IPS-NIHi11 (cell line): ENCODE results near the gene GABRG1.

ENCODE experiments used
- DNase-seq: peaks from one replicate; pipeline ENCODE4 v3.0.0; 2012; ENCODE audit warnings: mixed read lengths, low spot score

GABRG1 gene

DNA sequence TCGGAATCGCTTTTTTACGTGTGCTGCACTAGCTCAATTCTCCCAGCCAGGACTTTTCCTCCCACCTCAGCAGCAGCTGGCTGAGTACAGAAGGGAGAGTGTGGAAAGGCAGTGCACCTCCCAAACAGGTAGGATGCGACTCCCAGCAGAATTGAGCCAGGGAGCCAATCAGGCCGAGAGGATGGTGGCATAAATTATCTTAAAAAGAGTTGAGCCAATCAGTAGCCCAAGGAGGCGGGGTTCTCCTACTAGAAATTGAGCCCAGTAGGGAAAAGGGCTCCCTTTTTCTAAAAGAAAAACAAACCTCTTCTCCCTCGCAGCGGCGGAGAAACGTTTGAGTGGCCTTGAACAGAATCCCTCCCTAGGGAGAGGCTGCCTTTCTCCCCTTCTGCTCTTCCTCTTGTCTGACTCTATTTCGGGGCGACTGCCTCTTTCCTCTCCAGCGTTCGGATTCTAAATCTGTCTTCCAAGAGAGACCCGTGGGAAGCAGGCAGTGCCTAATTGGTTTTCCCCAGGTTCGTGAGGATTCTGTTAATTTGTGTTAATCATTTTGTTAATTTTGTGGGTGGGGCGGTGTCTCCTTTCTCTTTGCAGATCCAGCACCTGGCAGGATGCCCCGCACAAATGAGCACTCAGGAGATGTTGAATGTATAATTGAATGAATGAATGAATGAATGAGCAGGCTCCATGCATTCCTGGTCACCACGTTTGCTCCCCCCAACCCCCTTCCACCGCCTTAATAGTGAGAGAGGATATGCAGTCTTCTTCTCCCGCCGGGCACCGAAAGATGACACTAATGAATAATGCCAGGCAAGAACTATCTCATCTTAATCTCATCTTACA lies at the start of gene GABRG1:
Gene GABRG1 (minus strand): TSS at position 142 of the 843 bp plus-strand sequence. CDS start 141 bp downstream, at position 1.
- peak; percentile 47 for DNase-seq

DNA sequence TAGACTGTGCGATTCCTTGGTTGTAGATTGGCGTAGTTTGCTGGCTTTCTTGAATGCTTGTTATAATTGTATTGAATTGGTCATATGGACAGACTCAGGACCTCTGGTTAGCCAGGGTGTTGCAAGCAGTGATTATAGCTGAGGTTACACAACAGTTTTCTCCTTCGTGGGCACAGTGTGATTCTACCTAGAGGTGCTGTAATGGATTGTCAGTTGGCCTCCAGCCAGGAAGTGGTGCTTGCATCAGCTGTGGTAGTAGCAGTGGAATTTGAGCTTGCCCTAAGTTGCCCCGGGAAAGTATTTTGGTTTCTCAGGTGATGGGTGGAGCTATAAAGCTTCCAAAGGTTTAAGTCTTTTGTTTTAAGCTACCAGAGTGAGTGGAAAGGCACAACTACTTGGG lies 23.1 kb upstream of the GABRG1 start:
- no peak for DNase-seq

DNA sequence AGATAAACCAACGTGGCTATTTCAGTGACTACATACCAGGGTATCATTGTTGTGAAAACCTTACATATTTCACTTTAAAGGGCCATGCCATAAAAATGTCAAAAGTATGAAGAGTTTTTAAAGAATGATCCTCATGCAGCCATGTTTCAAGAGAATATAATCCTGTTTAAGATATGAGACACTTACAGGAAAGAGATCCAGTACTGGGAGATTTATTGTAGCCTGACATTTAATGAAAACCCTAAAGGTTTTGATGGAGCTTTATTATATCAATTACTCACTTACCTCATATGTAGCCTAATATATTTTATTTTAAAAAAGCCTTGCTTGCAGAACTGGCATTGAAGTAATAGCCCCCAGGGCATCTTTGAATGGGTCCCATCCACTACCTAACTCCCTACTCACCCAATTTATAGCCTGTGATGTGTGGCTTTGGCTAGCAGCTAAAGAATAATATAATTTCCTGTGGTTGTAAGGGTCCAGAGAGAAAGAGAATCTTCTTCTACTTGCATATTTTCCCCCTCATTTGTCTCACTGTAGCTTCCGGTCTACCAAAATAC lies 7.7 kb upstream of the GABRG1 start:
- DNase-seq = no peak

DNA sequence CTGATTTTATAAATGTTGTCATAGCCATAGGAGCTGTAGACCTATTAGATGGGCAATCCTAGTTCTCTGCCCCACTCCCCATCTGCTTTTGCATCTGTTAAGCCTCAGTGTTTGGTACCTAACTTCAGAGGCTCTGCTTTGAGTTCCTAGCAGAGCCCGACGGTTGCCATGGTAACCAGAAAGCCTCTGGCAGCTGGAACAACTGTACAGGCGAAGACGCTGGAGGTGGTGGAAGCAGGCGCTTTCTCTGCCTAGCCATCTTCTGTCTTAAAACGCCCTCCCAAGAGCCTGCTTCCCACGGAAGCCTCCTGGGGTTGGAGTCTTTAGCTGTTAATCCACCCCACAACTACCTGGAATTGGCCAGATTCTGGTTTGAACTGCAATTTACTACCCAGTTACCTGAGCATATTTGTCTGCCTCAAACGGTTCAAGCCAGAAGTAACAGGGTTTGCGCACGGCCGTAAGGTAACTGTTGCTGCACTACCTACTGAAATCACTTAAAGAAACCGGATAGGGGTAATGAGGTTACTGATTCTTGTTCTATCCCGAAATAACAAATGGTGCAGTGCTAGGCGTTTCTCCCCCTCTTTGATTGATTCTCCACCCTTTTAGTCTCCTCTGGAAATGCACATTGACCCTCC lies 1.0 kb upstream of the GABRG1 start:
- DNase-seq = peak; percentile 43

DNA sequence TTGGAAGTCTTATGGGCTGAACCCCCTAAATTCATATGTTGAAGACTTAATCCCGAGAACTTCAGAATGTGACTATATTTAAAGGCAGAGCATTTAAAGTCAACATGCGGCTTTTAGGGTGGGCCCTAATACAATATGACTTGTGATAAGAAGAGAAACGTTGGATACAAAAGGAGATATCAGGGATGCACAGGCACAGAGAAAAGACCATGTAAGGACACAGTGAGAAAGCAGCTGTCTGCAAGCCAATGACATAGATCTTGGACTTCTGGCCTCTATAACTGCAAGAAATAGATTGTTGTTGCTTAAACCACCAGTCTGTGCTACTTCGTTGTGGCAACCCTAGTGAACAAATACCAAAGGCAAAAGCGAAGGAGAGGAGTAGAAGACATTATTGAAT lies 42.2 kb downstream of the GABRG1 start:
- DNase-seq = no peak

DNA sequence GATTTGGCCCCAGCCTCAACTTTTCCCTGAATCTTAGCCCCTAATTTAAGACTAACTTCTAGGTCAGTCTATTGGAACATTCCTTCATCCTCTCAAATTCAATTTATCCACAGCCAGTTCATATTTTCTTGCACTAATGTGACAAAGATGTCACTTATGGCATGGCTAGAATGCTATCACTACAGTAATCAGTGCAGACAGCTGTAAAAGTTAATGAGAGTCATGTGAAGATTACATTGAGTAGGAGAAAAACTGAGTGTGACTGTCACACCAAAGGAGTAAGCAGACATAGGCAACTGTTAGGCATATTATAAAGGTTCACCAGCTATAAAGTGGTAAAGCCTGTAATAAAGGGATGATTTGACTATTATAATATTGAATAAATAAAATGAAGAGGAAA lies 42.6 kb downstream of the GABRG1 start:
- DNase-seq = no peak

DNA sequence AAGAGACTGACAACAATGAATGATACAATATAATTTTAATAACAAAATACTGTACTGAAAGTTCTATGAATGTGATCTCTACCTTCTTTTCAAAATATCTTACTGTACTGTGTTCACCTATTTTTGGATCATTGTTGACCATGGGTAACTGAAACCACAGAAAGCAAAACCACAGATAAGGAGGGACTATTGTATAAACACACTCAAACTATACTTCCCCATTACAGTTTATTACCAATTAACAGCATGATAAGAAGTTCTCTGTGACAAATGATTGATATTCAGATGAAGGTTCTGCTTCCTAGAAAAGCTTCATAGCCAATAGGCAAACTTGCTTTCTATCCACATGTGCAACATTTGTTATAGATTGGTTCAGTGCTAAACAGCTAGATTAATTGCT lies 50.1 kb downstream of the GABRG1 start:
- no peak for DNase-seq

DNA sequence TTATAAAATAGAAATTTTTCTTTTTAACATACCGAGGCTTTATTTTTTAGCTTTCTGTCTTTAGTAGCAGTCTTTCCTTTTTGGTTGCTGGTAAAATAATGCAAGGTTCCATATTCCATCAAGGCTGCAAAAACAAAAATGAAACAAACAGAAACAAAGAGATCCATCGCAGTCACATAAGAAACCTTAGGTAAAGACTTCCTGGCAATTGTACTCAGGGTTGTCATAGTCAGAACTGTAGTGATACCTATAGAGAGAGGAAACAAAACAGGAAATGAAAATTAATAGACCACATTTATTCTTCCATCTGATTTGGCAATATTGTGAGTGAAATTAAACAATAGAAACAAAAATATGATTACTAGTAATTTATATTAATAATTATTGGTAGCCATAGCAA lies 72.5 kb downstream of the GABRG1 start:
- no peak for DNase-seq

DNA sequence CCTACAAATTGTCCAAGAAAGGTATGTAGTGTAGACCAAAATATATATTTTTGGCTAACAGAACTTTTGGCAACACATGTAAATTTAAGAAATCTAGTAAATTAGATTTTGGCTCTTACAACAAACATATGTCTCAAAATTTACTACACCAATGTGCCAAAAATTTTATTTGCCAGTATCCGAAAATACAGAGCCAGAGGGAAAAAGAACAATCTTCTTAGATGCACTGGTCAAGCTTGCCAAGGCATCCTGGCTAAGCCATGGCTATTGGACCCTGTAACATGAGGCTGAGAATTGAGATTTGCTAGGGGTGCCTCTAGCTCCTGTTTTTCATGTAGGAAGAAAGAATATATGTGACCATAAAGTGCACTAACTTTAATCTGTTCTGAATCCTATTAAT lies 91.8 kb downstream of the GABRG1 start:
- no peak for DNase-seq

DNA sequence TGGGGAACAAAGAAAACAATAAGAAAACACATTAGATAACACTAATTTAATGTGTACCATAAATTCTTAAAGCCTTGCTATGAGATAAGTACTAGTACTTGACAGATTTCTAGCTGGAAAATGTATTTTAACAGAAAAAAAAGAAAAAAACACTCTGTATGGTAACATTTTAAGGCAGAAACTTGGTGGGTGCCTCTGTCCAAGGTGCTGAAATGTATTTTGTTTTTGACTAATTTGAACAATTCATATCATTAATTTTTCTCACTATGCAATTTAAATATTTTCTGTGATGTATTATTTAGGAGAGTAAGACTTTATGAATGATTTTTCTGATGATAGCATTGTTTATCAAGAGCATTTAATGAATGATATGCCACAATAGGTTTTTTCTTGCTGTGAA lies 107.5 kb downstream of the GABRG1 start:
- DNase-seq = peak; percentile 4

DNA sequence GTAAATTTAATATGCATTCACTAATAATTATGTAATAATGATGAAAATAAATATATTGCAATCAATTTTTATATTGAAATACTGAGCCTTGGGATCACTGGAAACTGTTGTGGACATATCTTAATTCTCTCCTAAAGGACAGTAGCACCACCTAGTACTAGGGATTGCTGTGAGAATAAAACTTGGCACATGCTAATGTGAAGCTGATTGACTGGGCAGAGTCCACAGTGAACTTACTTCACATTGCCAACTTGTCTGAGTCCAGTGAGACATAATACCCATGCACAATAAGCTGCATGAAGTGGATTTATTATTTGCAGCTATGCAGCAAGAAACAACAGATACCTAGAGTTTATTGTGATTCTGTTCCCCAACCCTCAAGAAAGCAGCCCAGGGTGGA lies 131.1 kb downstream of the GABRG1 start:
- no peak for DNase-seq

DNA sequence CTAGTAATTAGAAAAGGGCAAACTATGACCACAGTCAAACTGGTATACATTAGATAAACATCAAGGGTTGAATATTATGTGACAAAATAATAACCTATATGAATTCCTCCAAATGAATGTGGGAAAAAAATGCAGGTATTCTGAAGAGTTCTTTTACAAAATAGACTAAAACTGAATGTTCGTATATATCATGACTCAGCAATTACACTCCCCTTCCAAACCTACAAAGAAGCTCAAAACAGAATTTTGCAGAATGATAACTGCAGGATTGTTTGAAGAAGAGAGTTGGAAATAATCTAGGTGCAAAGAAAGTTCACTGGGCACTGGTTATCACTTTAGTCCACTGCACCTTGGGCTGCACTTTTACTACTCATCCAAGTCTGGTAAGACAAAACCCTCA lies 134.1 kb downstream of the GABRG1 start:
- DNase-seq = no peak

DNA sequence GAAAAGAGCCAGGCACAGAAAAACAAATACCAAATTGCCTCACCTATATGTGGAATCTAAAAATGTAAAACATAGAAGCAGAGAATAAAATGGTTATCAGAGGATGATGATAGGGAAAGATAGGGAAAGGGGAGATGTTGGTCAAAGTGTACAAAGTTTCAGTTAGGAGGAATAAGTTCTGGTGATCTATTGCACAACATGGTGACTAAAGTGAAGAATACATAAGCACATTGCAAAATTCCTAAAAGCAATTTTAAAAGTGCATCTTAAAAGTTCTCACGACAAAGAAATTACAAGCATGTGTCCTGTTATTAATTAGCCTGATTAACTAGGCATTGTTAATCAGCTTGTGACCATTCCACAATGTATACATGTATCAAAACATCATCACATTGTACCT lies 136.0 kb downstream of the GABRG1 start:
- no peak for DNase-seq
